ENCODE results near the gene MAP2K3.
"Not testable (repeated sequence)": the region's sequence is repeated elsewhere in the genome, so short reads cannot be mapped to it uniquely, and the experiment has no call there.

The MAP2K3 gene

GRCh38 chr17:21337981-21338625, 53.6 kb downstream of the MAP2K3 start:
- not testable (repeated sequence) for H3K4me1 Mint-ChIP-seq (ENCODE audit: low read depth); H3K9me3 Mint-ChIP-seq (ENCODE audit: low read depth); H3K27ac Mint-ChIP-seq; H3K27me3 Mint-ChIP-seq; H3K4me3 Mint-ChIP-seq; H3K36me3 Mint-ChIP-seq

DNA sequence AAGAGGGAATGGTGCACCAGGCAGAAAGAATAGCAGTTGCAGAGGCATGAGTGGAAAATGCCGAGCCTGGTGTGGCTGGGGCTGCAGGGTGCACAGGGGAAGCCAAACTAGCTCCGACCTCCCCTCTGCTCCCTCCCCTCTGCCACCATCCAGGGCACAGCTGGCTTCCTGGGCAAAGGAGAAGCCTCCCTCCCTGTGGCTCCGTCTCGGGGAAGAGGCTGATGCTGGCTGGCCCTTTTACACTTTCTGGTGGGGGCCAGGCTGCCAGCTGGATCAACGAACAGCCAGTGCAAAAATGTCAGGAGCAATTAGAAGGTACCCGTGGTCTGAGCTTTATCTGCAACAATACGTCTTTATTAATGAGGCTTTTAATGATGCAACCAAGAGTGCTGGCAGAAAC, 54.5 kb downstream of the MAP2K3 start:
- Mint-ChIP-seq H3K27ac (no peak overlapping the region), H3K4me3 (no peak overlapping the region), H3K4me1 (ENCODE audit: low read depth) (no peaks in the 10 kb centered on the region), H3K9me3 (ENCODE audit: low read depth) (no peaks in the 10 kb centered on the region), H3K27me3 (no peaks in the 10 kb centered on the region), H3K36me3 (no peaks in the 10 kb centered on the region)

GRCh38 chr17:21339571-21339970, 55.1 kb downstream of the MAP2K3 start:
- H3K36me3 Mint-ChIP-seq; H3K27ac Mint-ChIP-seq; H3K27me3 Mint-ChIP-seq; H3K9me3 Mint-ChIP-seq (ENCODE audit: low read depth); H3K4me1 Mint-ChIP-seq (ENCODE audit: low read depth); H3K4me3 Mint-ChIP-seq: not testable (repeated sequence)

DNA sequence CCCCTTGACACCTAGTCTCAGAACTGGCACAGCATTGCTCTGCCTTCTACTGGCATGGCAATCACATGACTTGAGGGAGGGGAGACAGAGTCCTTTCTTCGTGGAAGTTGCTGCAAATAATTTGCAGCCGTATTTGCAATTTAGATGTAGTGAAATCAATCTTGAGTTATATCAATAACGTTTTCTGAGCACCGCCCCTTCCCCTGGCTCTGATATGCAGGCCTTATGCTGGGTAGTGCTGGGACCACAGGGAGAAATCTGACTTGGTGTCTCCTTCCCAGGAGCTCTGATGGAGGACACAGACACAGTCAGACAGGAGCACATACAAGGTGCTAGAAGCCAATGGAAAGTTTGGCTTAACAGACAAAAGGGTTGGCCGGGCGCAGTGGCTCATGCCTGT, 55.9 kb downstream of the MAP2K3 start:
- not testable (repeated sequence) for H3K27ac Mint-ChIP-seq; H3K27me3 Mint-ChIP-seq; H3K36me3 Mint-ChIP-seq; H3K9me3 Mint-ChIP-seq (ENCODE audit: low read depth); H3K4me3 Mint-ChIP-seq; H3K4me1 Mint-ChIP-seq (ENCODE audit: low read depth)

DNA sequence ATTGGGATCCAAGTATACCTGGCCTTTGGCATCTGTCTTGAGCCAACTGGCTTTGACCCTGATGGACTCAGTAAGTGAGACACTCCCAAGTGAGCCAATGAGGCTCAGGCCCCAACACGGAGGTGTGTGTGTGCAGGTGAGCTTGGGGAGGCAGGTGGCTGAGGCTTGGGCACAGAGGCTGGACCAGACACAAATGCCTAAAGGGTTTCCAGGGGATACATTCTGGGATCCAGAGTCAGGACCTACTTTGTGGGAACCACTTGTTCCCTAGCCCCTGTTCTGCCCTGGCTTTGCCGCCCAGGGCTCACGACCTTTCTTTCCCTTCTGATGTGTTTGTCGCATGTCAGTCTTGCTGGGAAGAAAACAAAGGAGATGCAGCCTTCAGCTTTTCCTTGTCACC, 56.8 kb downstream of the MAP2K3 start:
- H3K27me3 Mint-ChIP-seq; H3K9me3 Mint-ChIP-seq (ENCODE audit: low read depth); H3K4me3 Mint-ChIP-seq; H3K27ac Mint-ChIP-seq; H3K36me3 Mint-ChIP-seq; H3K4me1 Mint-ChIP-seq (ENCODE audit: low read depth): not testable (repeated sequence)

DNA sequence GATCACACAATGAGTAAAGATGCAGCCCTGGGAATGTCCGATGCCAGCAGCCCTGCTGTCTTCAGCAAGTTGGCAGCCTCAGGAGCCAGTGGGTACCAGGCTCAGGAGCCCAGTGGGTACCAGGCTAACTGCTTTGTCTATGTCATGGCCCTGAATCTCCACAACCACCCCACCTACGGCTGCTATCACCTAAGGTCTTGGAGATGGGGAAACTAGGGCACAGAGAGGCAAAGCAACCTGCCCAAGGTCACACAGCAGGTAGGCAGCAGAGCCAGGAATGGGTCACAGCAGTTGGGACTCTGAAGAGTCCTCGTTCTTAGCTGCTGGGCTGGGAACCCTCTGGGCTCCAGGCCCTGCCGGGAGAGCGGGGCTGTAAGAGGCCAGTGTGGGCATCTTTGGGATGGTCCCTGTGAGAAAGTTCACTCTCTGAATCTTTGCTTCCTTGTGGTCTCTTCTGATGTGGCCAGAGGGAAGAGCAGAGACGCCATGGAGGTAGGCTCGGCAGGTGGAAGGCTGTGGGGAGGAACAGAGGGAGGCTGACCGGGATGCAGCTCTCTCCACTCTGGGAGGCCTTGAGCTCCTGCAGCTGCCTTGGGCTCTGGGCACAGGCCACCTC, 57.5 kb downstream of the MAP2K3 start:
- not testable (repeated sequence) for H3K36me3 Mint-ChIP-seq; H3K4me3 Mint-ChIP-seq; H3K27me3 Mint-ChIP-seq; H3K27ac Mint-ChIP-seq; H3K4me1 Mint-ChIP-seq (ENCODE audit: low read depth); H3K9me3 Mint-ChIP-seq (ENCODE audit: low read depth)

GRCh38 chr17:21343061-21343949, 58.8 kb downstream of the MAP2K3 start:
- not testable (repeated sequence) for H3K9me3 Mint-ChIP-seq (ENCODE audit: low read depth); H3K4me1 Mint-ChIP-seq (ENCODE audit: low read depth); H3K27ac Mint-ChIP-seq; H3K36me3 Mint-ChIP-seq; H3K4me3 Mint-ChIP-seq; H3K27me3 Mint-ChIP-seq

- H3K27ac Mint-ChIP-seq; H3K27me3 Mint-ChIP-seq; H3K9me3 Mint-ChIP-seq (ENCODE audit: low read depth); H3K36me3 Mint-ChIP-seq; H3K4me1 Mint-ChIP-seq (ENCODE audit: low read depth); H3K4me3 Mint-ChIP-seq: not testable (repeated sequence)
Observed at GRCh38 chr17:21344801-21345200, 60.3 kb downstream of the MAP2K3 start.

DNA sequence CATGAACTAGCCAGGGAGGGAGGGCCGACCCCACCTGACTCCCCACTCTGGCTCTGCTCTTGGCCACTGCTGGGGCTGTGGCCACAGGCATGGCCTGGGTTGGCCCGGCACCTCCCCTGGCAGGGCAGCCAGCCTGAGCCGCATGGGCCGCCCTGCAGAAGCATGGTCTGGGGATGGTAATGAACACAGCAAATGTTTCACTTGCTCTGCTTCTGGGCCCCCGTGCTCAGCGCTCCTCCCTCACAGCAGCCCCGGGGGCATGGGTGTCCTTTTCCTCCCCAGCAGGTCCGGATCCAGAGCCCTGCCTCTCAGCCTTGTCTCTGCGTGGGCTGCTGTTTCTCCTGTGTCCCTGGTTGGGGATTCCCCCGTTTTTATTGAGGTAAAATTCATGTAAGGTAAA, 60.7 kb downstream of the MAP2K3 start:
- Mint-ChIP-seq H3K4me1 (ENCODE audit: low read depth) (peaks cover 2% of the 10 kb centered on the region), H3K9me3 (ENCODE audit: low read depth) (no peaks in the 10 kb centered on the region), H3K27me3 (no peaks in the 10 kb centered on the region), H3K27ac (no peak overlapping the region), H3K36me3 (no peaks in the 10 kb centered on the region), H3K4me3 (no peak overlapping the region)

DNA sequence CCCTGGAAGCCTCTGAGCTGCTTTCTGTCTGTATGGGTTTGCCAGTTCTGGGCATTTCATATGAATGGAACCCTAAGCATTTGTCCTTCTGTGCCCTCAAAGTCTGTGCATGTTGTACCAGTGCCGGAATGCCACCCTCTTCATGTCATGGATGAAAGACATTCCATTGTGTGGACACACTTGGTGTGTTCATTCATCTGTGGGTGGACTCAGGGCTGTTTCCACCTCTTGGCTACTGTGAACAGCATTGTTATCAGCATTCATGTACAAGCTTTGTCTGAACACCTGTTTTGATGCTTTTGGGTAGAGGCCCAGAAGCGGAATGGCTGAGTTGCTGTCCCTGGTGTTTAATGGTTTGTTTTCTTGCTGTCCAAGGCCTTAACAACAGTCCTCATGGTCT, 61.6 kb downstream of the MAP2K3 start:
- not testable (repeated sequence) for H3K27me3 Mint-ChIP-seq; H3K4me3 Mint-ChIP-seq; H3K36me3 Mint-ChIP-seq; H3K27ac Mint-ChIP-seq; H3K4me1 Mint-ChIP-seq (ENCODE audit: low read depth); H3K9me3 Mint-ChIP-seq (ENCODE audit: low read depth)

DNA sequence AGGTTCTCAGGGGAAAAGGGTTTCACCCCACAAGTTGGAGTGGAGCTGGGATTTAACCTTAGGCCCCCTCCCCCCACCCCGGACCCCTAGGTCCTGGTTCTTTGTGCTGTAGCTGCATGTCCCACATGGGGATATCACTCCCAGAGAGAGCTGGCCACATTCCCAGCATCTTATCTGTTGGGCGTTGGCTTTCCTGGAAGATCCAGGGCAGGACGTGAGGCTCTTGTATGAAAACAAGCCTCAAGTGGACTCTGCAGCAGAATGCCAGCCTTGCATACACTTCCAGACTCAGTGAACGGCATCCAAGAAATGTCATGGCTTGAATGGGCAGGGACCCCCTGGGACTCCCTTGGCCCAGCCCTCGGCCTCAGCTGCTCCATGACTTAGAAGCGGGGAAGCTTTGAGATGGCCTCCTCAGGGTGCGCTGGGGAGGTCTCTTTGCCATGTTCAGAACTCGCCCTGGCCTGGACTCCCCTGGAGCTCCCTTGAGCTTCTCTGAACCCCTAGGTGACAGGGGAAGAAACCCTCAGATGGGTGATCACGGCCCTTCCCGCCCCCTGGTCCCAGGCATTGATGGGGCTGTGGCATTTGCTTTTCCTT, 62.2 kb downstream of the MAP2K3 start:
- H3K27me3 Mint-ChIP-seq; H3K27ac Mint-ChIP-seq; H3K4me1 Mint-ChIP-seq (ENCODE audit: low read depth); H3K9me3 Mint-ChIP-seq (ENCODE audit: low read depth); H3K36me3 Mint-ChIP-seq; H3K4me3 Mint-ChIP-seq: not testable (repeated sequence)

- not testable (repeated sequence) for H3K36me3 Mint-ChIP-seq; H3K4me3 Mint-ChIP-seq; H3K27ac Mint-ChIP-seq; H3K27me3 Mint-ChIP-seq; H3K9me3 Mint-ChIP-seq (ENCODE audit: low read depth); H3K4me1 Mint-ChIP-seq (ENCODE audit: low read depth)
Observed at GRCh38 chr17:21347660-21348059, 63.1 kb downstream of the MAP2K3 start.

- not testable (repeated sequence) for H3K4me1 Mint-ChIP-seq (ENCODE audit: low read depth); H3K27me3 Mint-ChIP-seq; H3K27ac Mint-ChIP-seq; H3K36me3 Mint-ChIP-seq; H3K4me3 Mint-ChIP-seq; H3K9me3 Mint-ChIP-seq (ENCODE audit: low read depth)
Observed at GRCh38 chr17:21348081-21348925, 63.8 kb downstream of the MAP2K3 start.

DNA sequence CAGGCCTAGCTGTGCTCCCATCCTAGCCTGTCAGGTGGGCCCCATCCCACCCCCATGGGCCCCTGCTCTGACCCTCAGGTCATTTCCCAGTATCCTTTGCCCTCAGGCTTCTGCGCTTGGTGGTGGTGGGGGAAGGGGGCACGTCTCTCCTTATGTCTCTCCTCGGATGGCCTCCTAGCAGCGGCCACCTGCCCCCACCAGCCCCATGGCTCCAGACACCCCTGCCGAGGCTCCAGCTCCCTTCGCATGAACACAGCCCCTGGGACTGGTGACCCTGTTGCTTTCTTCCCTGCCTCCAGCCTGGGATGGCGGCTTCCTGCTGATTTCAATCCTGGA, 64.4 kb downstream of the MAP2K3 start:
- H3K9me3 Mint-ChIP-seq (ENCODE audit: low read depth); H3K27ac Mint-ChIP-seq; H3K4me3 Mint-ChIP-seq; H3K27me3 Mint-ChIP-seq; H3K36me3 Mint-ChIP-seq; H3K4me1 Mint-ChIP-seq (ENCODE audit: low read depth): not testable (repeated sequence)
